22Rv1 (cell line): ENCODE measurements around the gene IFI35.

ENCODE experiments used
- H3K27ac ChIP-seq: fragments of 450-650 bp; 2 replicates; pipeline ENCODE4 v1.5.1; 2017
- CTCF ChIP-seq: fragments of 450-650 bp; IDR thresholded peaks from 2 replicates; pipeline ENCODE4 v1.5.1; 2017; ENCODE audit warnings: mild to moderate bottlenecking
- ZFX ChIP-seq: fragments of 450-650 bp; IDR thresholded peaks from 2 replicates; pipeline ENCODE4 v1.6.1; 2017; ENCODE audit warnings: antibody characterized with exemption, borderline replicate concordance

Gene IFI35

DNA sequence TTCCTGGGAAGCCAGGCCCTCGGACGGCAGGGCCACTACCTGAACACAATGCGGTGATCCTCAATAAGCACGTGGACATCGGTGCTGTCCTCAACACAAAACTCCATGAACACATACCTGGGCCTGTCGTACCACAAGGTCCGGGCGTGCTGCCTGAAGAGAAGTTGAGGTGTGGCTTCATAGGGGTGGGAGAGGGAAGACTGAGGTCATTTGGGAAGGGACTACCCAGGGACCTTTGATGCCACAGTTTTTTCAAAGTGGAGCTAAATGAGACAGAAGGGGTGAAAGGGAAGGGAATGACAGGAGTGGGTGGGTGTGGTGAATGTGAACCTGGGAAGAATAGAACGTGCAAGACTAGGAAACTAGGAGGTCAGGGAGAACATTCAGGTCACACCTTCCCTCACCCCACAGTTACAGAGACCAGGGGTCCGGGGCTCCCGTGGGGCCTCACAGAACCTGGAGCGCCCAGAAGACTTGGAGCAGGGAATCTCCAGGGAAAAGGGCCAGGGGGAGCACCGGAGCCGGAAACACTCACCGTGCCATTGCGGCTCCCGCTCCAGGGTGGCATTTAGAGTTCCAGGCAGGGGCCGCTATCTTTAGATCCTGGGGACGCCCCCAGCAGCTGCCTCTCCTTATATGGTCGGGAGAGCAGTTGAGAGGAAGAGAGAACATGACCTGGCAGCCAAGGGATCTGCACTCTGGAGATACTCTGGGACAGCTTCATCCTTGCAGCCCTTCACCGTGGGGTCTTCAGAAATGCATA is 26.9 kb upstream of the IFI35 start, which contains the start of gene PTGES3L:
TSS of gene PTGES3L (minus strand) at position 570 of the 763 bp plus-strand sequence. CDS start at position 543, 27 bp downstream.
- TF ChIP-seq CTCF: no peak
- no peak for TF ChIP-seq ZFX
- H3K27ac ChIP-seq: peak within 1 kb of the TSS; percentile 95

- peak within 1 kb of the TSS; percentile 95 for H3K27ac ChIP-seq
- TF ChIP-seq CTCF (no peak), ZFX (no peak)
These were observed 26.3 kb upstream of the IFI35 start, which contains the start of gene RUNDC1 for GRCh38 chr17:42980274-42980765. RUNDC1 (plus strand) TSS chr17:42980565; CDS start chr17:42980577, 12 bp downstream.

GRCh38 chr17:42980766-42981397 is 25.7 kb upstream of the IFI35 start:
- H3K27ac ChIP-seq: peak overlapping the region; percentile 95
- TF ChIP-seq CTCF: peak; percentile 62
- TF ChIP-seq ZFX: no peak

GRCh38 chr17:42982266-42982665 is 24.3 kb upstream of the IFI35 start:
- TF ChIP-seq ZFX (no peak), CTCF (no peak)

GRCh38 chr17:42985225-42985624 is 21.4 kb upstream of the IFI35 start:
- TF ChIP-seq ZFX (no peak), CTCF (no peak)
- no peak overlapping the region for H3K27ac ChIP-seq

More at GRCh38 chr17:42982266-42982665, 24.3 kb upstream of the IFI35 start:
- peak overlapping the region; percentile 95 for H3K27ac ChIP-seq

GRCh38 chr17:42989141-42989540 is 17.4 kb upstream of the IFI35 start:
- H3K27ac ChIP-seq: peak overlapping the region; percentile 65

More at GRCh38 chr17:42989141-42989540, 17.4 kb upstream of the IFI35 start:
- TF ChIP-seq ZFX (no peak), CTCF (no peak)
